ENCODE measurements around the gene DIO3. TPM values are rescaled to one million over a fixed set of nuclear protein-coding genes. Genes with fewer than 3 reads are reported as not detected.

The DIO3 gene
- total RNA-seq, 2 donors from 2014 or later, result 0.73 to 1.0 TPM

DNA sequence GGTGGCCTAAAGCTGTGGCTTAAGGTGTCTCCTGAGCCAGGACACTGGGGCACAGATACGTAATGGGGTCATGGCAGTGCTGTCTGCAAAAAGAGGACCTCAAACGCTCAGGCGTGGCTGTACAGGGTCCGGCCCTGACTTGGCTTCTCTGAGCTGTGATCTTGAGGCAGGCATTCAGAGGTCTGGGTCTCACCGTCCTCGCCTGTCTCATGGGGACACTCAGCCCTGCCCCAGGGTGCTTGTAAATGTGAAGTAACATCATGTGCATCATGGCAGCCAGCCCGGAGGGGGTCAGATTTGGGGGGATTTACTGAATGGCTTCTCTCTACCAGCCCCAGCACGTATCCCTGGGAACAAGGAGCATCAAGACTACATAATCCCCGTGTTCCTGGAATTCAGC is 28.8 kb downstream of the DIO3 start:
- DNase-seq, result peak in 1 of 2 donors; percentile 21
- ATAC-seq, result no peak
- intact Hi-C loops (cut with DNase I, micrococcal nuclease), result no loop called here

DNA sequence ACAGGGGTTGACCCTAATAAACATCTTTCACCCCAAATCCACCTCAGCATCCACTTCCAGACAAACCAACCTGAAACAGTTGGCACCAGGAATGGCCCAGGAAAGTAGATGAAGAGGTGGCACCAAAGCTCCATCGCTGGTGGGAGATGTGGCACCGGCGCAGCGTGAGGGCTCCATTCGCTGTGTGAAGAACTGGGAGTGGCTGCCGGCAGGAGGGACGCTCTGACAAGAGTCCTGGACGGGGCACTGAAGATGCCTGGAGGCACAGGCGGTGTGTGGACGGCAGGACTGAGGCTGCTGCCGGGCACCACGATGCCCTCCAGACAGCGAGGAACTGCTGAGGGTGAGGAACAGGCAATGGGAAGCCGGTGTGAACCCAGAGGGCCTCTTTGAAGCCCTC is 29.3 kb downstream of the DIO3 start:
- DNase-seq (no peak), ATAC-seq (no peak)
- intact Hi-C loops (cut with DNase I, micrococcal nuclease), result no loop called here

DNA sequence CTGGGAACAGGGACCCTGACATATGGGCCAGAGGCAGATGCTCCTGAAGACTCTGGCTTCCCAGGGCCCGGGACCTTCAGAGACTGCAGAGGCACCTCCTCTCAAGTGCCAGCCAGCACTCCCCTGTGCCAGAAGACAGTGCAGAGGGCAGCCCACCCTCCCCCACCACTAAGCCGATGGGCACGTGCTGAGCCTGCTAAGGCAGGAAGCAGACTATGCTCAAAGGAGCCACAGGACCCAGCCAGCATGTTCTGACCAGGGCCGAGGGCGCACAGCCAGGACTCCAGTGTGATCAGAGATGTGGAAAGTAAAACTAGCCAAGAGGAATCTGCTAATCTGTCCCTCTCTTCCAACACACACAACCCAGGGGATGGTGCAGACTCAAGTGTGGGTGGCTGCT is 29.8 kb downstream of the DIO3 start:
- ATAC-seq (no peak), DNase-seq (peak in 1 of 2 donors; percentile 18)
- intact Hi-C loops (cut with DNase I, micrococcal nuclease), result no loop called here

DNA sequence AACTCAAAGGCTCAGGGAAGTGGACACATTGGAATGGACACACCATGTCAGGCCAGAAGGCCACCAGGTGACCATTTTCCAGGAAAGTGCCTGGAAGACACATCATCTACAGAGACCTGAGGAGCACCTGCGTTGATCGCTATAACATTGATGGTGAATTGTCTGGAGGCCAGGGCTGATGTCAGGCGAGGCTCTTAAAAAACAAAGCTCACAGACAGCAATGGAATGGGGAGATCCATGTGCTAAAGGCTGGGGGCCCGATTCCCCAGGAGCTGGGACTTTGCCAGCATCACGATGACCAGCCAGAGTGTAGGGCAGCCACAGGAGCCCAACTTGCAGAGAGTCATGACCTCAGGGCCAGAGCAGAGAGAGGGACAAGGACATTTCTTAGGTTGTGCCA is 30.3 kb downstream of the DIO3 start:
- no peak for ATAC-seq
- no peak for DNase-seq
- intact Hi-C loops (cut with DNase I, micrococcal nuclease), result no loop called here

DNA sequence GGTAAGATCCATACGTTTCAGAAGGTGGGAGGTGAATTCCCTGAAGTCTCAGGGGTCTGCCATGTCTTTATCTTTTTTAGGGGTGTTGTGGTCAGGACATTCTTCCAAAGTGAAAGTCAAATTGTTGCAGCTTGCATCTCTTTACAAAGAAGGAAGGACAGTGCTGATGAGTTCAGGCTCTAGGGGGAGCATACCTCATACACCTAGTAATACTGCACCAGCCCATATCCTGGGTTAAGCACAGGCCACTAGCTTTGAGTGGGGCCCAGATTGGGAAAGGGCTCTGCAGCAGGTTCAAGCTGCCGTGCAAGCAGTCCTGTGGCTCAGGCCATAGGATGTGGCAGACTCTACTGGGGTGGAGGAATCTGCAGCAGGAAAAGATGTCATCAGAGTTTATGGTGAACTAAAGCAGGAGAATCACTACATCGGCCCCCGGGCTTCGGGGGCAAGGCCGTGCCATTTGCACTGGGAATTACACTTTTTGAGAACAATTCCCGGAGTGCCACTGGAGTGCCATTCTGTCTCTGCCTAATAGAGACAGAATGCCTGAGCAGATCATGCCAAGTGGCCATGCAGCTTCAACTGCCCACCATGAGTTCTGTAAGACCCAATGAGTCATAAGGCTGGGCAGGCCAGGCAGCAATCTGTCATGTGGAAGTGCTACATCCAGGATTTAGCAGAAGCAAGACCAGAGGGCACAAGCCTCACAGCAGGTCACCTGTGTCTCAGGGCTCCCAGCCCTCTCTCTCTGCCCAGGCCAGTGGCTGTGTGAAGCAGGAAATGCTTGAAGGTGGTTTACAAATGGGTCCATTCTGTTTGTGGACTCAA is 32.3 kb downstream of the DIO3 start:
- DNase-seq (no peak), ATAC-seq (no peak)
- intact Hi-C loops (cut with DNase I, micrococcal nuclease), result no loop called here

DNA sequence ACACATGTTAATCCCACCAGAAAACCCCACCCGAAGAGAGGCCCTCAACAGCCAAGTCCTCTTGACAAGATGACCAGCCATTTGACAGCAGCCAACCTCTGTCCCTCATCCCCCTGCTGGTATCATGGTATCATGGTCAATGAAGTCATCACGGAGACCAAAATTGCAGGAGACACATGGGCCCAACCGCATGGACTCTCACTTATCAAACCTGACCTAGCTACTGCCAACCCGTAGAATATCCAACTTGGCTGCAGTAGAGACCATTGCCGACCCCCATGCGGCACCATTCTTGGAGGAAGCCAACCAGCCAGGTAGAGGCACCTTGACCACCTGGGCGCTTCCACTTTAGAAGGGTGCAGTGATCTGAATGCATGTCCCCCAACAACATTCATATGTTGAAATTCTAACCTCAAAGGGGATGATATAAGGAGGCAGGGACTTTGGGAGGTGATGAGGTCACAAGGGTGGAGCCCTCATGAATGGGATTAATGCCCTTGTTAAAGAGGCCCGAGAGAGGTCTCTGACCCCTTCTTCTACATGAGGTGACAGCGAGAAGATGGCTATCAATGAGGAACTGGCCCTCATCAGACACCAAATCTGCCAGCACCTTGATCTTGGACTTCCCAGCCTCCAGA is 33.3 kb downstream of the DIO3 start:
- intact Hi-C loops (cut with DNase I, micrococcal nuclease), result no loop called here
- ATAC-seq, result no peak
- no peak for DNase-seq

DNA sequence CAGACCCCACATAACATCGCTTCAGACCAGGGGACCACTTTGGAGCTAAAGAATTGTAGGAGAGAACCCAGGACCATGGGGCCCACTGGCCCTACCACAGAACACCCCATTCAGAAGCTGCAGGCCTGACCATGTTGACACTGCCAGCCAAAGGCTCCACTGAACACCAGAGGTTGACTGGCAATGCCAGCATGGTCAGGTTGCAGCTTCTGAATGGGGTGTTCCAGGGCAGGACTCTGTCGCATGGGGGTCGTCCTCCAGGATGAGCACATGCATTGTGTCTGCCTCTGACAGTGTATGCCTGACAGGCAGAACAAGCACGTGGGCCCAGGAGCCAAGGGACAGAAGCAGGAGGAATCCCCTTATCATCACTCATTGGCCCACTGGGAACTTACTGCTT is 34.1 kb downstream of the DIO3 start:
- intact Hi-C loops (cut with DNase I, micrococcal nuclease), result no loop called here
- DNase-seq (peak in 1 of 2 donors; percentile 19), ATAC-seq (no peak)

DNA sequence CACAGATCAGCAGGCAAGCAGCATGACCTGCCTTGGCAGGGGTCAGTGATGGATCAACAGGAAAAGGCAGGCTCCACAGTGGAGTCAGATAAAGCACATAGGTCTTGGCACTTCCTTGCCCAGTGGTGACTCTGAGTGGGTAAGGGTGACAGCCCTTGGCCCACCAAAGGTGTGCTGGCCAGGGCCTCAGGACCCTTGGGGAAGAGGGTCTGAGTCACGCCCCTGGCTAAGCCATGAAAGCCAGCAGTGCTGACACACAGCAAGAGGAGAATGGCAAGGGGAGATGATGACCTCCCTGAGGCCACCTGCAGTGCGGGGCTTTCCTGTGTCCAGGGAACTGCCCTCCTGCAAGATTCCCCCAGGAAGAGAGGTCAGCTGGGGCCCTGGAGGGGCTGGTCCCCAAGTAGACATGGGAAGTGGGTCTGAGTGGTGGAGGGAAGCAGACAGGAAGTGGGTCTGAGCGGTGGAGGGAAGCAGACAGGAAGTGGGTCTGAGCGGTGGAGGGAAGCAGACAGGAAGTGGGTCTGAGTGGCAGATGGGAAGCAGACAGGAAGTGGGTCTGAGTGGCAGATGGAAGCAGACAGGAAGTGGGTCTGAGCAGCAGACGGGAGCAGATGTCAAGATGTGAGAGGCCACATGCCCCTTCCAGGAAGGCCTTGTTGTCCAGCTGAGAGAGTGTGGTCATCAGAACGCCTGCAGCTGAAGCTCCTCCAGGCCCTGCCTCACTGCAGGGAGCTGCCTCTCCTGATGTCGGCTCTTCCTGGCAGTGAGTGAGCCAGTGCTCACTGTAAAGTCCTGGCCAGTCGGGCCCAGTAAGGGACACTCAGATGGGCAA is 34.8 kb downstream of the DIO3 start:
- intact Hi-C loops (cut with DNase I, micrococcal nuclease), result no loop called here
- peak in 1 of 2 donors; percentile 15 for DNase-seq
- no peak for ATAC-seq

DNA sequence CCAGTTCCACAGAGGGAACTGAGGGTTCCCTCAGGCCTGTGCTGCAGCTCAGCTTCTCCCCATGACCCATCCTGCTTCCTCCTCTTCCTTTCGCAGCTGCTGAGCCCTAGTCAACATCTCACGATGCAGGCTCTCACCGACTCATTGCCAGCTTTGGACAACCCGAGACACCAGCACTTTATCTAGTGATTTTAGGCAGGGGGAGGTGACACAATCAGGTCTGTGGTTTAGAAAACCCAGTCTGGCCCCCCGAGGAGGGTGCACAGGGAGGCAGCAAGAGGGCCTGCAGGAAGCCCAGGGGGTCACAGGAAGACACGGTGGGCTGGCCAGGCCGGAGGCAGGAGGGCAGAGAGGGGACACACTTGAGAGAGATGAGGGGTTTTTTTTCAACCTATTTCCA is 35.4 kb downstream of the DIO3 start:
- intact Hi-C loops (cut with DNase I, micrococcal nuclease), result no loop called here
- DNase-seq, result peak in 1 of 2 donors; percentile 4
- no peak for ATAC-seq

DNA sequence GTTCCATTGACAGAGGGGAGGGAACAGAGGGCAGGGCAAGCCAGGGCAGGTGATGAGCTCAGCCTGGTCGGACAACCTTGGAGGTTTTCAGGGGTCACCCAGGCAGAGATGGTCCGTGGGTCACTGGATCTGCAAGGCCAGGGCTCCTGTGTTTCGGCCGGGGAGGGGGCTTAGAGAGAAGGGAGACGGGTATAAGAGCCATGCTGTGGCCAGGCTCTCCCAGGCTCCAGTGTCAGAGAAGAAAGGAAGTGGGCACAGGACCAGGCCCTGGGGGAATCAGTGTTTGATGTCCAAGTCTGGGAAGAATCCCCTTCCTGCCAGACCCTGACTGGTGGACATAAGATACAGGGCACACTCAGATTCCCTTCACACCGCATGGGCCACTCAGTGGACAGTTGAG is 36.9 kb downstream of the DIO3 start:
- peak in 1 of 2 donors; percentile 10 for DNase-seq

DNA sequence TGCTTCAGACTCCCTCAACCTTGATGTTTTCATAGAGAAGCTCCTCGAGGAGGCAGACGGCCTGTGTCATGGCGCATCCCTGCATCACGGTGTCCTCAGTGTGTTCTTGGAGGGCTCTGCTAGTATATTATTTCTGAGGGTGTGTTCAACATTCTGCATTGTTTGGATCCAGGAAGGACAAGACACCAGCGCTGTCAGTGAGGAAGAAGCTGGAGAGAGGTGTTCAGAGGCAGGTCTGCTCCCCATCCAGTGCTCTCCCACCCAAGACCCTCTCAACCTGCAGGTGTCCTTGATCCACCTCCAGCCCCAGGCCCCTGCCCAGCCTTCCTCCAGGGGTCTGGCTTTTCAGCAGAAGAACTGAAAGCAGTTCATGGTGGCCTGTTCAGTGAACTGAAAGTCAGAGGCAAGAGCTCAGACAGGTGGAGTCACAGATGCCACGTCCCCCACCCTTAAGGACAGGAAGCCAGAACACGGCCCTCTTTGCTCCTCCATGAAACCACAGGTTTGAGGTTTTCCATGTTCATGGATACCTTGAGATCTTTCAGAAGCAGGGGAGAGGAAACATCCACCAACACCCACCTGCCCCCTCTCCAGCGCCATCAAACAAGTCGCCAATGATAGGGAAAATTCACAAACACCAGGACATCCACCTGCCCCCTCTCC is 37.4 kb downstream of the DIO3 start:
- ATAC-seq, result no peak
- peak in 1 of 2 donors; percentile 10 for DNase-seq
- intact Hi-C loops (cut with DNase I, micrococcal nuclease), result no loop called here

More for the DNA sequence above, 36.9 kb downstream of the DIO3 start:
- intact Hi-C loops (cut with DNase I, micrococcal nuclease), result no loop called here
- no peak for ATAC-seq

DNA sequence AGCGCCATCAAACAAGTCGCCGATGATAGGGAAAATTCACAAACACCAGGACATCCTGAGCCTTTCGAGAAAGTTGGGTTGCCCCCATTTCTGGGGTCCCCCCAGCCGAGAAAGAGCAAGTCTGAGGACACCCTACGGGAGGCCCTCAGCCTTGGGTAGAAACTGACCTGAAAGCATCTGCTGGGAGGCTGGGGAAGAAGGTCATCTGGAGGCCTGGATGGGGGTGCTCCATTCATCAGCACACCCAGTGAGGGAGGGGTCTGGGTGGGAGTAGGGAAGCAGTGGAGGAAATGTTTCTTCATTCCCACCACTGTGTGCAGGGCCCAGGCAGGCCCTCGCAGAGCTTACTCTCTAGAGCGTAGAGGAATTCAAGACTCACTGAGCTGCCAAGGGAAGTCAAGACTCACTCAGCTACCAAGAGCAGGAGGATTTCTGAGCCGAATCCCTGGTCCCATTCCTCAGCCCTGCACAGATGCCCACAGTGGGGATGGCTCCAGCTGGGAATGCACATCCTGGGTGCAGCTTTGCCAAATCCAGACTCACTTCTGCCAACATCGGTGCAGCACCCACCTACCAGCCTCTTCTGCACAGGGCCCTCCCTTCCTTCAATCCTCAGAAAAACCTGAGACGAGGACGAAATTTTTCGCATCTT is 38.1 kb downstream of the DIO3 start:
- intact Hi-C loops (cut with DNase I, micrococcal nuclease), result no loop called here
- no peak for ATAC-seq
- DNase-seq, result peak in 1 of 2 donors; percentile 7

DNA sequence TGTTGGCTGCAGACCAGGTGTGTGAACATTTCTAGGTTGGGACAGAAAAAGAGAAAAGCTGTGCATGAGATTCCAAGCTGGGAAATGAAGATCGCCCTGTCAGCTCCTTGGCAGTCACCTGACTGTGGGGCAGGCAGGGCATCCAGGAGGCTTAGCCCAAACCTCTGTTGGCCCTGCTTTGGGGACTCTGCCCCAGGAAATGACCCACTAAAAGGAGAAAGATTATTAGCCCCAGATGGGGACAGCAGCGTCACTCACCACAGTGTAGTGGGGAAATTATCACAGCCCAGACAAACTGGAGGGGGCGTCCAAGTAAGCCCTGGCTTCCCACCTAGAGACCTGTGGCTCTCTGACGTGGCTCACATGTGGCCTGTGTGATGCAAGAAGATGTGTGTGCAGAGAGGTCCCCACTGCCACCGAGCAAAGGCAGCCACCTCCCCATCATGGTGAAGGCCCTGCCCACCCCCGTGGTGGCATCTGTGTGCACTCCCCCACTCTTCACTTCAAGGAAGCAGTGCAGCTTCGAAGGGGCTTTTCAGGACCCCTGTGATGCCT is 39.1 kb downstream of the DIO3 start:
- ATAC-seq, result no peak
- intact Hi-C loops (cut with DNase I, micrococcal nuclease), result no loop called here
- DNase-seq, result no peak

DNA sequence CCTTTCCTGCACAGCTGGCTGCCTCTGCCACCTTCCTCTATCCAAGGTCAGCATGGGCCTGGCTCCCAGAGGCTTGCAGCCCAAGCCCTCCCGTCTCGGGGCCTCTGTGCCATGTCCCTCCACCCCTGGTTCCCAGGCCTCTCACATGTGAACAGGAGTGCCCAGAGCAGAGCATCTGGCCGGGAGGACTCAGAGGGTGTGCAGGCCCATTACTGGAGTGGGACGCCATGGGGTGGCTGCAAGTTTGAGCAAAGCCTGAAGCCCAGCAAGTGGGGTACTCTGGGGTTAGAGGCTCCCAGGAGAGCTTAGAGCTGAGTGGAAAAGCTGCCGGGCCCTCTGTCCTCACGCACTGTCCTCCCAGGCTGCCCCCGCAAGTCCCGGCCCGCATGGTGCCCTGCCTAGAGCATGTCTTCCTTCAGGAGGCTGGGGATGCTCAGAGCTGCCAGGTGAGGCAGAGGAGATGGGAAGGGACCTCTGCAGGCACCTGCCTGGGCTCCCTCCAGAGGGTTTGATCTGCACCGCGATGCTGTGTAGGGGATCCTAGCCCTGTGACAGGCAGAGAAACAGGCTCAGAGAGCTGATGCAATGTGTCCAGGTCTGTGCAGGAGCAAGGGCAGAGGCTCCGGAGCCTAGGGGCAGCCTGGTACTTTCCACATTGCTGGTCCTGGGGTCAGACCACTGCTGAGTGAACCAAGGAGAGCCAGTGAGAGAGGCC is 39.8 kb downstream of the DIO3 start:
- intact Hi-C loops (cut with DNase I, micrococcal nuclease), result no loop called here
- DNase-seq (peak in 1 of 2 donors; percentile 13), ATAC-seq (no peak)

DNA sequence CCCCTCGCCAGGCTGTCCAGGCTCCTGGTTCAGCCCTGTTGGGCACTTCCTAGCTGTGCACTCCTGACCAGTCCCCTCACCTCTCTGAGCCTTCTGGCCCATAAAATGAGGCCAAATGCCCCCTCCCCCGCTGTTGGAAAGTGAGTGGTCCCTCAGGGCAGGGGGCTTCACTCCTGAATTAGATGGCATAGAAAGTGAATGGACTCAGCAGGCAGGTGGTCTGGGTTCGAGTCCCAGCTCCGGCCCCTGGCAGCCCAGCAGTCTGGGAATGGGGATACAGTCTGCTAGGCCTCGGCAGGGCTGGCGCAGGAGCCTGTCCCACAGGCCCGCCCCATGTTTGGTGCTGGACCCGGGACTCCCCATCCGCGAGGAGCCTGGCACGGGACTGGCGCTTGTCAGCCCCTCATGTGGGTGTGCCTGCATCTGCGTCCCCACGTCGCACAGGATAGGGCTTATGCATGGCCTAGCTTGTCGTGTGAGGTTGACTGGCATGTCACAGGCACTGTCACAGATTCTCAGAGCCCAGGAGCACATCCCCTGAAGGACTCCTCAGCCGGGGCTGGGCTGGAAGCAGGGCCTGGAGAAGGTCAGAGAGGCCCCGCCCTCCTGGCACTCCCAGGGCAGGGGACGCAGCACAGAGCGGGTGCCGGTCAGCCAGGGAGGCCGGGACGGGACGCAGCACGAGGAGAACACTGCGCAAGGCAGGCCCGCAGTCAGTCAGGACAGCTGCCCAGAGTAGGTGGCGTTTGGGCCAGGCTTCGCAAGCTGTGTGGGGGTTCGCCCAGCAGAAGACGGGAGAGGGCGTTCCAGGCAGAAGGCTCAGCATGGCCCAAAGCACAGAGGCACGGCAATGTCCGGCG is 40.5 kb downstream of the DIO3 start:
- DNase-seq (peak in 1 of 2 donors; percentile 13), ATAC-seq (no peak)
- intact Hi-C loops (cut with DNase I, micrococcal nuclease), result no loop called here

DNA sequence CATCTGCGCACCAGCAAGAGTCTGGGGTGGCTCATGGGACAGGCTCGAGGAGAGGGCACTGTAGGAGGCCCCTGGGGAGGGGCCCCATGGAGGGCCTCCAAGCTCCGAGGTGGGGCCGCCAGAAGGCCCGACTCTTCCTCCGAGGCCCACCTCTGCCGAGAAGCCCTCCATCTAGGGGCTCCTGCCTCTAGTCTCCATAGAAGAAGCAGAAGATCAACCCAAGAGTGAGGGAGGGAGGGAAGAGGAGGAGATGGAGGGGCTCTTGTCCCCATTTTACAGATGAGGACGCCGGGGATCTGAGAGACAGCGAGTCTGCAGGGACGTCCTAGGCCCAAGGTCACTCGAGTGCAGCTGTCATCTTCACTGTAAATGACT is 41.2 kb downstream of the DIO3 start:
- DNase-seq, result no peak
- intact Hi-C loops (cut with DNase I, micrococcal nuclease), result no loop called here
- ATAC-seq, result no peak

DNA sequence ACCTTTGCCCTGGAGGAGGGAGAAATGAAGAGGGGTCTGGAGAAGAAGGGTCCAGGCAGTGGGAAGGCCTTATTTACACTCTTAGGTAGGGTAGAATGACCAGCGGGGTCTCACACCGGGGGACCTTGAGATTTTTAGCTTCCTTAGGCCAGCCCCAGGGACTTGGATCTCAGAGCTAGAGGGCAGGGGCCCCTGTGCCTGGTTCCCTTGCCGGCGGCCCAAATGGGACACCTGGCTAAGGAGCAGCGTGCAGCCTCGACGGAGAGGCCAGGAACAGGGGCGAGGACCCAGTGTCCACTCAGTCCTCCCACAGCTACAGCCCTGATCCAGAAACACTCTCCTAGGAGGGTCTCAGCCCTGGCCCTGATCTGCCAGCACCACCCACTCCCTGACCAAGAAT is 41.8 kb downstream of the DIO3 start:
- ATAC-seq, result no peak
- intact Hi-C loops (cut with DNase I, micrococcal nuclease), result no loop called here

More for the DNA sequence above, 41.8 kb downstream of the DIO3 start:
- no peak for DNase-seq

Measured in left colon (tissue), 2 donors.